Stimulated activated CD4-positive, alpha-beta T cell treated with anti-CD3 and anti-CD28 coated beads, Interleukin-15, amount 100 ng/mL, for 1 hour (primary cell): ENCODE measurements around the gene OR14J1.
"Not testable (repeated sequence)": the region's sequence is repeated elsewhere in the genome, so short reads cannot be mapped to it uniquely, and the experiment has no call there.

ENCODE experiments used
- DNase-seq, 2 donors: peaks; one replicate each; pipeline ENCODE4 v3.0.0-alpha.2; 2020; ENCODE audit warnings: low read depth in 1 of 2, low spot score in 1 of 2

OR14J1 gene

GRCh38 chr6:29301316-29301715 lies at the start of gene OR14J1:
Gene OR14J1 (plus strand): TSS chr6:29301701. CDS start chr6:29306690, 4,989 bp downstream.
- DNase-seq, result no peak

- no peak for DNase-seq
These were observed 49.8 kb upstream of the OR14J1 start for GRCh38 chr6:29251736-29252135.

- no peak for DNase-seq
These were observed 46.0 kb upstream of the OR14J1 start for GRCh38 chr6:29255530-29255929.

GRCh38 chr6:29259721-29260120 lies 41.8 kb upstream of the OR14J1 start:
- DNase-seq, result no peak

- no peak for DNase-seq
These were observed 38.5 kb upstream of the OR14J1 start for GRCh38 chr6:29263001-29263400.

- DNase-seq, result no peak
These were observed 7.0 kb upstream of the OR14J1 start for GRCh38 chr6:29294499-29294914.

GRCh38 chr6:29295181-29295585 lies 6.3 kb upstream of the OR14J1 start:
- no peak for DNase-seq

- no peak for DNase-seq
These were observed 5.9 kb upstream of the OR14J1 start for GRCh38 chr6:29295623-29296022.

- no peak for DNase-seq
These were observed 18.4 kb downstream of the OR14J1 start for GRCh38 chr6:29319931-29320330.

GRCh38 chr6:29323332-29323731 lies 21.8 kb downstream of the OR14J1 start:
- DNase-seq, result not testable (repeated sequence)

- DNase-seq, result no peak
These were observed 24.3 kb downstream of the OR14J1 start for GRCh38 chr6:29325777-29326176.

- DNase-seq, result no peak
These were observed 31.2 kb downstream of the OR14J1 start for GRCh38 chr6:29332676-29333075.

GRCh38 chr6:29336269-29336668 lies 34.8 kb downstream of the OR14J1 start:
- DNase-seq, result no peak

- DNase-seq, result no peak
These were observed 43.9 kb downstream of the OR14J1 start for GRCh38 chr6:29345380-29345779.

GRCh38 chr6:29349348-29349747 lies 47.8 kb downstream of the OR14J1 start:
- not testable (repeated sequence) for DNase-seq

- DNase-seq, result no peak
These were observed 53.5 kb downstream of the OR14J1 start for GRCh38 chr6:29354980-29355379.

GRCh38 chr6:29355603-29356002 lies 54.1 kb downstream of the OR14J1 start:
- no peak for DNase-seq
